Activated CD8-positive, alpha-beta memory T cell treated with anti-CD3 and anti-CD28 coated beads, Interleukin-2, amount 50 U/mL, for 4 hours (primary cell): ENCODE measurements around the gene SLC50A1.

Experiments used
- DNase-seq: peaks from one replicate; pipeline ENCODE4 v3.0.0-alpha.2; 2020

Gene SLC50A1

GRCh38 chr1:155171836-155172731 lies 36.4 kb downstream of the SLC50A1 start:
- DNase-seq, result no peak

- DNase-seq, result peak; percentile 92
Measured at GRCh38 chr1:155172732-155173477, 37.3 kb downstream of the SLC50A1 start, which contains the start of gene KRTCAP2. Gene KRTCAP2, minus strand, starts transcription at chr1:155173304. Its CDS starts 80 bp downstream, at chr1:155173224.

DNA sequence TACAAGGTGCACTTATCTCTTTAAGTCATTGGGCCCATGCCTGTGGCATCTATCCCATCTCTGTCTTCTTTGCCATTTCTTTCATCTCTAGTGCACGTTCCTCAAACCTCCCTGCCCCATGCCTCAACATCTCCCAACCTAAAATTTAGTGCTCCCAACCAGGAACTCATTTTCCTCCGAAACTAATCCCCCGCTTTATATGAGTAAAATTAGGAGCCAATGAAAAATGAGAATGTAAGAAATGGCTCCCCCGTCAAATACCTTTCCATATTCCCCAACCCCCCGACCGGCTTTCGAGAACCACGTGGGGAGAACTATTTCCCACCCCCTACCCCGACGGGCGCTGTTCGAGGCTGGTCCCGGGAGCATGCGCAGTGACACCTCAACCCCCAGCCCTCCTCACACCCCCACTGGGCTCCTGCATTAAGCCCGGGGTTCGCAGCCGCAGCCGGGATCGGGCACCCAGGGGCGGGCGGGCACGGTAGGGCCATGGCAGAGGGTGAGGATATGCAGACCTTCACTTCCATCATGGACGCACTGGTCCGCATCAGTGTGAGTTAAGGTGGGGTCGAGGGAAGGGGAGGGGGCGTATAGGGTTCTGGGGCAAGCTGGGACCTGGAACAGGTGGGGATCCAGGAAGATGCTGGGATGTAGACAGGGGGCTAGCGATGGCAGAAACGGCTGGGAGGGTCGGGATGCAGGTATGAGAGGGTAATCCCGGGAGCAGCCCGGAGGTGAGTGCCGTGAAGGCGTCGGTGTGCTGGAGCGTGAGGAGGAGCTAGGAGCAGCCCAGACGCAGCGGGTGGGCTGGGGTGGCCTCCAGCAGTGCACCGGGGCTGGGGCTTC lies 38.0 kb downstream of the SLC50A1 start, which contains the start of gene TRIM46:
Gene TRIM46 (plus strand): TSS at position 372 of the 846 bp plus-strand sequence. CDS start 118 bp downstream, at position 490.
- peak; percentile 69 for DNase-seq

GRCh38 chr1:155174324-155175280 lies 39.0 kb downstream of the SLC50A1 start:
- peak; percentile 52 for DNase-seq

GRCh38 chr1:155175281-155175926 lies 39.8 kb downstream of the SLC50A1 start:
- DNase-seq, result no peak

DNA sequence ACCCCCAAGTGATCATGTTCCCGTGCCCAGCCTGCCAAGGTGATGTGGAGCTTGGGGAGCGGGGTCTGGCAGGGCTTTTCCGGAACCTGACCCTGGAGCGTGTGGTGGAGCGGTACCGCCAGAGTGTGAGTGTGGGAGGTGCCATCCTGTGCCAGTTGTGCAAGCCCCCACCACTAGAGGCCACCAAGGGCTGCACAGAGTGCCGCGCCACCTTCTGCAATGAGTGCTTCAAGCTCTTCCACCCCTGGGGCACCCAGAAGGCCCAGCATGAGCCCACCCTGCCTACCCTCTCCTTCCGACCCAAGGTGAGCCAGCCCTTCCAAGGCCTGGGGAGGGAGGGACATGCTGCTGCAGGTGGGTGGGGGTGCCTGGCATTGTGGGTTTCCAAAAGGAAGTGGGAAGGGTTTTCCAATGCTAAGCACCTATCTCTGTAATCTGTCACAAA lies 40.3 kb downstream of the SLC50A1 start:
- DNase-seq, result no peak

DNA sequence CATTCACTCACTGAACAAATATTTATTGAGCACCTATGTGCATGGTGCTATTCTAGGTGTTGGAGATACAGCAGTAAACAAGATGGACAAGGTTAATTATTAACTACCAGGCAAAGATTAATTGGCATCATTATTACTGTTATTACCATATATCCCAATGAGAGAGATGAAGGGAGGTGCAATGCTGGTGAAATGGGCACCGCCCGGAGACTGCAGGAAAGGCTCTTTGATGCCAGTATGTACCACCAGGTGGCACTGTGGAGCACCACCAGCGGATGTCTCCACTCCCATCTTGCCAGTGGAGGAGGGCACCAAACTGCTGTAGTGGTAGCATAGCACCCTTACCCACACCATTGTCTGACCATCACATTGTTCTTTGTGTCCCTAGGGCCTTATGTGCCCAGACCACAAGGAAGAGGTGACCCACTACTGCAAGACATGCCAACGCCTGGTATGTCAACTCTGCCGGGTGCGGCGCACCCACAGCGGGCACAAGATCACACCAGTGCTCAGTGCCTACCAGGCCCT lies 41.0 kb downstream of the SLC50A1 start:
- peak; percentile 86 for DNase-seq

DNA sequence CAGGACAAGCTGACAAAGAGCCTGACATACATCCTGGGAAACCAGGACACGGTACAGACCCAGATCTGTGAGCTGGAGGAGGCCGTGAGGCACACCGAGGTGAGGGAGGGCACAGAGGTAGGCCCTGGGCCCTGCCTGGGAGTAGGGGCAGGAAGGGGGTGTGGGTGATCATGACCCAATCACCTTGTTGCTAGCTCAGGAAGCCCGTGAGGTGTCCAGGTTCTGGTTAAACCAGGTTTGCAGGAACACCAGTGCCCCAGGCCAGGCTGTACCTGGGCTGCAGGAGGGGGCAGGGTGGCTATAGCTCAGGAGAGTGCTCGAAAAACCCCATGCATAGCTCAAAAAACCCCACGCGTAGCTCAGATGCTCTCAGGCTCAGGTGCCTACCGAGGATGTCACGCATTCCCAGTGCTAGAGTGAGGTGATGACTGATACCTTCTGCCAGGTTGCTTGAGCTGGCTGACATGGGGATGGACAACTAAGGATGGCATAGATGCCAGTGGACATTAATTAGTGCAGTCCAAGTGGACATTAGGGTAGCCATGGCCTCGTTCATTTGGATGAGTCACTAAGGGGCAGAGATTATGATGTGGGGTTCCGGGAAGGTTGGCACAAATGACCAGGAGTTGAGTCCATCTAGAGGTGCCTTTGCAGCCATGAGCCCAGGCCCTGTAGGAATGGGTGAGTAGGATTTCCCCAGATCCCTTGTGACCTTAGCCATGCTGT lies 41.7 kb downstream of the SLC50A1 start:
- no peak for DNase-seq

GRCh38 chr1:155177918-155178281 lies 42.2 kb downstream of the SLC50A1 start:
- DNase-seq, result no peak

GRCh38 chr1:155178441-155179111 lies 42.9 kb downstream of the SLC50A1 start:
- DNase-seq, result no peak

- DNase-seq, result no peak
Measured at GRCh38 chr1:155179112-155180031, 43.7 kb downstream of the SLC50A1 start.

- DNase-seq, result no peak
Measured at GRCh38 chr1:155181371-155182051, 45.9 kb downstream of the SLC50A1 start.

DNA sequence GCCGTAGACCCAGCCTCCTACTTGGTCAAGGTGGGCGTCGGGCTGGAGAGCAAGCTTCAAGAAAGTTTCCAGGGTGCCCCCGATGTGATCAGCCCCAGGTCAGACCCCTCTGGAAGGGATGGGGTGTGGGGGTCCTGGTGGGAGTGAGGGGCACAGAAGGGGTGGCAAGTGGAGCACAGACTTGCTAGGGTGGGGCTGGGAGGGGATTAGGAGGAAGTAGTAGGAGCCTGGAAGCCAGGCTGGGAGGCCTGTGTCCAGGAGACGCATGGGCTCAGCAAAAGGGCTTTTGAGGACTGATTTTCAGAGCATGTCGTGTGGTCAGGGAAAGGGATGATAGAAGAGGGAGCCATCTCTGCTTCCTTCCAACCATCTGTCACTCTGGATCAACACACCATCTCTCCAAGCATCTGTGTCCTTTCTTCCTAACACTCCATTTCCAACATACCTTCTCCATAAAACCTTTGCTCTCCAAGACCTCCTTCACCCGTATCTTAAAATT lies 46.4 kb downstream of the SLC50A1 start:
- no peak for DNase-seq

DNA sequence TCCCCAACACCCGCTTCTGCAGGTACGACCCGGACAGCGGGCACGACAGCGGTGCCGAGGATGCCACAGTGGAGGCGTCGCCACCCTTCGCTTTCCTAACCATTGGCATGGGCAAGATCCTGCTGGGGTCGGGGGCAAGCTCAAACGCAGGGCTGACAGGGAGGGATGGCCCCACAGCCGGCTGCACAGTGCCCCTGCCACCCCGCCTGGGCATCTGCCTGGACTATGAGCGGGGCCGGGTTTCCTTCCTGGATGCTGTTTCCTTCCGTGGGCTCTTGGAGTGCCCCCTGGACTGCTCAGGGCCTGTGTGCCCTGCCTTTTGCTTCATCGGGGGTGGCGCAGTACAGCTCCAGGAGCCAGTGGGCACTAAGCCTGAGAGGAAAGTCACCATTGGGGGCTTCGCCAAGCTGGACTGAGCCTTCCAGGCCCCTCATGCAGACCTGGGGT lies 48.1 kb downstream of the SLC50A1 start:
- no peak for DNase-seq

DNA sequence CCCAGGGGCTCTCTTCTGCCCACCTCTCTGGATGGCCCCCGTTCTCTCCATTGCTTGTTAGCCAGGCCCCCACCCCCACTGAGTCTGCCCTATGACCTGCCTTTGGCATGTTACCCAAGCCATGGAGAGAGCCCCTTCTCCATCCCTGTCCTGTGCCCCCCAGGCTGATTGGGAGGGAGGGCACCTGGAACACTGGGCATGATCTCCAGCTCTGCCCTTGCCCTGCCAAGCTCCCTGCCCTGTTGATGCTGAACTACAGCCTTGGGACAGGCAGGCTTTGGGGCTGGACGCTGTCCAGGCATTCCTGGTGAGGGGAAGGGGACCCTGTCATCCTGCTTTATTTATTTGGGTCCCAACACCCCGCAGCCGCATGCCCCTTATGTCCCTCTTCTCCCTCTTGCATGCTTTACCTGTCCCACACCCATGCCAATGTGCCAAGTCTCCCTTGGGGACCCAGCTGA lies 48.7 kb downstream of the SLC50A1 start:
- DNase-seq, result no peak

DNA sequence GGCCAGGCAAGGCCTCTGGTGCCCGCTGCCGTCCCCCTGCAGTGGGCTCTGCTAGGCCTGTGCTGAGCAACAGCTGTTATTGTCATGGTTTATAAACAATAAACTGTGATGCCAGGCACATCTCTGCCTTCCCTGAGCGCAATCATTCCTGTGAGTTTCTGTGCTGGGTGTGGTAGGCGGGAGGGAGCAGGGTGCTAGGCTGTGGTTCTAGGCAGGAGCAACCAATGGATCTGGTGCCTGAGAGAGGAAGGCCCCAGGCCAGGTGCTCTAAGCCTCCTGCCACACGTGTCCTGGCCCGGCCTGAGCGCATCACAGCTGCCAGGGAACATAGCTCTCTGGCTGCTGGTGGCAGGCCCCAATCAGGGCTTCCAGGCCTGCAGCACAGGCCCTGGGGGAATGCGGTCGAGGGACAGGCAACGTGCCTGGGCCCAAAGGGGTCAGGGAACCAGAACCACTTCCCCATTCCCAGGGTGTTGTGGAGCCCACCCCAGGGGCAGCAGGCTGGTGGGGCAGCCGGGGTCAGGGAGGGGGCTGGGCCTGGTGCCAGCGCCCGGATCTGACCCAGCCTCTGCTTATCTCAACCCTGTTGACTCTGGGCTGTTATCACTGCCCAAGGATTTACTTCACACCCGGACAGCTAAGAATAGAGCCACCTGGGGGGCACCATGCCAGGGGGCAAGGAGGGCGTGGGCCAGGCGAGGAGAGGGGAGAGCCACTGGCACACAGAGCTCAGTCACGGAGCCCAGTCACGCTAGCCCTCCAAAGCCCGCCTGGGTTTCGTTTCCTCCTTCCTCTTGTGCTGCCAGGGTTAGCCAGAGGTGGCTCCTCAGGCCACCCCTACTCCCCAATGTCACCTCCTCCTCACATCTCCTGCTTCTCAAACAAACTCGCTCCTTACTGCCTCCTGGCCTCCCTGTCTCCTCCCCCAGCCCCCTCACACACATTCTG lies 49.5 kb downstream of the SLC50A1 start:
- DNase-seq, result no peak
